ENCODE measurements around the gene SAAL1.

- TF ChIP-seq GATA3 (IDR thresholded peaks at IDR 0.05; ENCODE audit: low read depth, low read length) (no peak), GATA2 (IDR thresholded peaks at IDR 0.05; ENCODE audit: low read depth, low read length) (no peak)
Measured at GRCh38 chr11:18046116-18046777, 59.6 kb downstream of the SAAL1 start, which contains the start of gene TPH1.

Measured in SH-SY5Y (cell line).